GM12878 (cell line): ENCODE measurements around the gene CCR5.

Experiments
- BCL3 ChIP-seq: IDR thresholded peaks from 2 replicates; pipeline ENCODE4 v1.6.1; 2011; ENCODE audit warnings: borderline replicate concordance, low read depth, mild to moderate bottlenecking, moderate library complexity, low read length; ENCODE audit not compliant: insufficient read depth, poor library complexity, severe bottlenecking
- BMI1 ChIP-seq: fragments of 450-650 bp; IDR thresholded peaks from 2 replicates; pipeline ENCODE4 v1.6.1; 2016; ENCODE audit warnings: mild to moderate bottlenecking, moderate library complexity, borderline replicate concordance
- EZH2 ChIP-seq: IDR thresholded peaks from 2 replicates; pipeline ENCODE4 v1.6.1; 2012; ENCODE audit warnings: low read depth, mild to moderate bottlenecking, control low read depth, inconsistent platforms, low read length, borderline replicate concordance; ENCODE audit not compliant: control insufficient read depth
- MYC ChIP-seq: IDR thresholded peaks from 2 replicates; pipeline ENCODE4 v1.6.1; 2011; ENCODE audit warnings: mild to moderate bottlenecking, low read length, moderate library complexity, inconsistent platforms; ENCODE audit not compliant: insufficient read depth, insufficient replicate concordance, insufficient read length, severe bottlenecking
- PML ChIP-seq: IDR thresholded peaks from 2 replicates; pipeline ENCODE4 v1.6.1; 2012; ENCODE audit warnings: low read length, inconsistent platforms
- POLR2A ChIP-seq: IDR thresholded peaks from 2 replicates; pipeline ENCODE4 v1.6.1; 2011; ENCODE audit warnings: low read depth, mild to moderate bottlenecking, low read length
- POLR2AphosphoS5 ChIP-seq: IDR thresholded peaks from 2 replicates; pipeline ENCODE4 v1.6.1; 2011; ENCODE audit warnings: mild to moderate bottlenecking, low read length, inconsistent platforms
- TBL1XR1 ChIP-seq: IDR thresholded peaks from 2 replicates; pipeline ENCODE4 v1.6.1; 2012; ENCODE audit warnings: low read depth, low read length, improper control_type of control experiment
- YY1 ChIP-seq: IDR thresholded peaks from 2 replicates; pipeline ENCODE4 v1.6.1; 2011; ENCODE audit warnings: low read depth, mild to moderate bottlenecking, low read length
- TF ChIP-seq, protein P1 (sequence below): IDR thresholded peaks from 2 replicates; pipeline ENCODE4 v1.6.1; 2012; ENCODE audit warnings: low read depth, low read length, improper control_type of control experiment
- TF ChIP-seq, protein P2 (sequence below): IDR thresholded peaks from 2 replicates; pipeline ENCODE4 v1.6.1; 2012; ENCODE audit warnings: low read depth, low read length, improper control_type of control experiment
- TF ChIP-seq, protein P3 (sequence below): fragments of 450-650 bp; IDR thresholded peaks from 2 replicates; pipeline ENCODE4 v1.6.1; 2018; ENCODE audit warnings: borderline replicate concordance, mild to moderate bottlenecking; ENCODE audit not compliant: partially characterized antibody
- TF ChIP-seq, protein P4 (sequence below), 3 experiments: IDR thresholded peaks in 2 of 3; conservative IDR thresholded peaks in 1 of 3; 2 replicates each; pipeline ENCODE4 v1.5.1; 2011; ENCODE audit warnings: low read depth in 3 of 3, low read length in 3 of 3, mild to moderate bottlenecking in 3 of 3, control low read depth in 2 of 3, moderate library complexity in 2 of 3, inconsistent platforms in 1 of 3, mixed read lengths in 1 of 3; ENCODE audit not compliant: control insufficient read depth in 2 of 3, insufficient read depth in 1 of 3; ENCODE audit errors: extremely low read depth in 1 of 3
- TF ChIP-seq, protein P5 (sequence below): IDR thresholded peaks from 2 replicates; pipeline ENCODE4 v1.6.1; 2012; ENCODE audit warnings: mild to moderate bottlenecking, low read depth, low read length

DNA sequence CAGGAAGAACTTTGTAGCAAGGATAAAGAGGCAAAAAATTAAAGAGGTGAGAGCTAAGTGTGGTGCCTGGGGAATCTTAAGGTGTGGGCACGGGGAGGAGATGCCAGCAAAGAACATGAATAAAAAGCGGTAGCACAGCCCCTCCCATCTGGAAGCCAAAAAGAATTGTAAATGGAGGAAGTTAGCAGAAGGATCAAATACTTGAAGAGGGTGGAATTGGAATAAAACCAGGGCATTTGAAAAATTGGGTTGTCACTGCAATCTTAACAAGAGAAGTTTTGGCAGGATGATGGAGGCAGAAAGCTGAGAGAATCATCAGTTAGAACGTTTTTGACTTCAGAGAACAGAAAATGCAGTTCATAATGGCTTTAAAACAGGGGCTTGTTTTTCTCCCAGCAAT, 14.5 kb upstream of the CCR5 start:
- TF ChIP-seq PML: no peak
- TF ChIP-seq, protein P1, sequence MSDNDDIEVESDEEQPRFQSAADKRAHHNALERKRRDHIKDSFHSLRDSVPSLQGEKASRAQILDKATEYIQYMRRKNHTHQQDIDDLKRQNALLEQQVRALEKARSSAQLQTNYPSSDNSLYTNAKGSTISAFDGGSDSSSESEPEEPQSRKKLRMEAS: no peak
- no peak for TF ChIP-seq POLR2AphosphoS5
- TF ChIP-seq, protein P2, sequence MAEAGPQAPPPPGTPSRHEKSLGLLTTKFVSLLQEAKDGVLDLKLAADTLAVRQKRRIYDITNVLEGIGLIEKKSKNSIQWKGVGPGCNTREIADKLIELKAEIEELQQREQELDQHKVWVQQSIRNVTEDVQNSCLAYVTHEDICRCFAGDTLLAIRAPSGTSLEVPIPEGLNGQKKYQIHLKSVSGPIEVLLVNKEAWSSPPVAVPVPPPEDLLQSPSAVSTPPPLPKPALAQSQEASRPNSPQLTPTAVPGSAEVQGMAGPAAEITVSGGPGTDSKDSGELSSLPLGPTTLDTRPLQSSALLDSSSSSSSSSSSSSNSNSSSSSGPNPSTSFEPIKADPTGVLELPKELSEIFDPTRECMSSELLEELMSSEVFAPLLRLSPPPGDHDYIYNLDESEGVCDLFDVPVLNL: no peak
- TF ChIP-seq EZH2: no peak
- TF ChIP-seq YY1: no peak
- TF ChIP-seq, protein P3, sequence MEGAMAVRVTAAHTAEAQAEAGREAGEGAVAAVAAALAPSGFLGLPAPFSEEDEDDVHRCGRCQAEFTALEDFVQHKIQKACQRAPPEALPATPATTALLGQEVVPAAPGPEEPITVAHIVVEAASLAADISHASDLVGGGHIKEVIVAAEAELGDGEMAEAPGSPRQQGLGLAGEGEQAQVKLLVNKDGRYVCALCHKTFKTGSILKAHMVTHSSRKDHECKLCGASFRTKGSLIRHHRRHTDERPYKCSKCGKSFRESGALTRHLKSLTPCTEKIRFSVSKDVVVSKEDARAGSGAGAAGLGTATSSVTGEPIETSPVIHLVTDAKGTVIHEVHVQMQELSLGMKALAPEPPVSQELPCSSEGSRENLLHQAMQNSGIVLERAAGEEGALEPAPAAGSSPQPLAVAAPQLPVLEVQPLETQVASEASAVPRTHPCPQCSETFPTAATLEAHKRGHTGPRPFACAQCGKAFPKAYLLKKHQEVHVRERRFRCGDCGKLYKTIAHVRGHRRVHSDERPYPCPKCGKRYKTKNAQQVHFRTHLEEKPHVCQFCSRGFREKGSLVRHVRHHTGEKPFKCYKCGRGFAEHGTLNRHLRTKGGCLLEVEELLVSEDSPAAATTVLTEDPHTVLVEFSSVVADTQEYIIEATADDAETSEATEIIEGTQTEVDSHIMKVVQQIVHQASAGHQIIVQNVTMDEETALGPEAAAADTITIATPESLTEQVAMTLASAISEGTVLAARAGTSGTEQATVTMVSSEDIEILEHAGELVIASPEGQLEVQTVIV: no peak
- no peak for TF ChIP-seq BCL3
- TF ChIP-seq, protein P4, sequence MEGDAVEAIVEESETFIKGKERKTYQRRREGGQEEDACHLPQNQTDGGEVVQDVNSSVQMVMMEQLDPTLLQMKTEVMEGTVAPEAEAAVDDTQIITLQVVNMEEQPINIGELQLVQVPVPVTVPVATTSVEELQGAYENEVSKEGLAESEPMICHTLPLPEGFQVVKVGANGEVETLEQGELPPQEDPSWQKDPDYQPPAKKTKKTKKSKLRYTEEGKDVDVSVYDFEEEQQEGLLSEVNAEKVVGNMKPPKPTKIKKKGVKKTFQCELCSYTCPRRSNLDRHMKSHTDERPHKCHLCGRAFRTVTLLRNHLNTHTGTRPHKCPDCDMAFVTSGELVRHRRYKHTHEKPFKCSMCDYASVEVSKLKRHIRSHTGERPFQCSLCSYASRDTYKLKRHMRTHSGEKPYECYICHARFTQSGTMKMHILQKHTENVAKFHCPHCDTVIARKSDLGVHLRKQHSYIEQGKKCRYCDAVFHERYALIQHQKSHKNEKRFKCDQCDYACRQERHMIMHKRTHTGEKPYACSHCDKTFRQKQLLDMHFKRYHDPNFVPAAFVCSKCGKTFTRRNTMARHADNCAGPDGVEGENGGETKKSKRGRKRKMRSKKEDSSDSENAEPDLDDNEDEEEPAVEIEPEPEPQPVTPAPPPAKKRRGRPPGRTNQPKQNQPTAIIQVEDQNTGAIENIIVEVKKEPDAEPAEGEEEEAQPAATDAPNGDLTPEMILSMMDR (IDR thresholded peaks at IDR 0.05 in 2 of 3, conservative IDR thresholded peaks at IDR 0.05 in 1 of 3; ENCODE audit: control insufficient read depth in 2 of 3, extremely low read depth in 1 of 3, insufficient read depth in 1 of 3, low read depth in 3 of 3, low read length in 3 of 3): no peak
- TF ChIP-seq POLR2A: no peak
- no peak for TF ChIP-seq MYC
- no peak for TF ChIP-seq TBL1XR1
- TF ChIP-seq BMI1: no peak
- TF ChIP-seq, protein P5, sequence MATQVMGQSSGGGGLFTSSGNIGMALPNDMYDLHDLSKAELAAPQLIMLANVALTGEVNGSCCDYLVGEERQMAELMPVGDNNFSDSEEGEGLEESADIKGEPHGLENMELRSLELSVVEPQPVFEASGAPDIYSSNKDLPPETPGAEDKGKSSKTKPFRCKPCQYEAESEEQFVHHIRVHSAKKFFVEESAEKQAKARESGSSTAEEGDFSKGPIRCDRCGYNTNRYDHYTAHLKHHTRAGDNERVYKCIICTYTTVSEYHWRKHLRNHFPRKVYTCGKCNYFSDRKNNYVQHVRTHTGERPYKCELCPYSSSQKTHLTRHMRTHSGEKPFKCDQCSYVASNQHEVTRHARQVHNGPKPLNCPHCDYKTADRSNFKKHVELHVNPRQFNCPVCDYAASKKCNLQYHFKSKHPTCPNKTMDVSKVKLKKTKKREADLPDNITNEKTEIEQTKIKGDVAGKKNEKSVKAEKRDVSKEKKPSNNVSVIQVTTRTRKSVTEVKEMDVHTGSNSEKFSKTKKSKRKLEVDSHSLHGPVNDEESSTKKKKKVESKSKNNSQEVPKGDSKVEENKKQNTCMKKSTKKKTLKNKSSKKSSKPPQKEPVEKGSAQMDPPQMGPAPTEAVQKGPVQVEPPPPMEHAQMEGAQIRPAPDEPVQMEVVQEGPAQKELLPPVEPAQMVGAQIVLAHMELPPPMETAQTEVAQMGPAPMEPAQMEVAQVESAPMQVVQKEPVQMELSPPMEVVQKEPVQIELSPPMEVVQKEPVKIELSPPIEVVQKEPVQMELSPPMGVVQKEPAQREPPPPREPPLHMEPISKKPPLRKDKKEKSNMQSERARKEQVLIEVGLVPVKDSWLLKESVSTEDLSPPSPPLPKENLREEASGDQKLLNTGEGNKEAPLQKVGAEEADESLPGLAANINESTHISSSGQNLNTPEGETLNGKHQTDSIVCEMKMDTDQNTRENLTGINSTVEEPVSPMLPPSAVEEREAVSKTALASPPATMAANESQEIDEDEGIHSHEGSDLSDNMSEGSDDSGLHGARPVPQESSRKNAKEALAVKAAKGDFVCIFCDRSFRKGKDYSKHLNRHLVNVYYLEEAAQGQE: no peak
